Activated CD8-positive, alpha-beta memory T cell treated with anti-CD3 and anti-CD28 coated beads, Interleukin-2, amount 10 ng/mL, durations not matched to agents 7 days and 5 days (primary cell): ENCODE measurements around the gene MKRN2OS. TPM values are rescaled to one million over a fixed set of nuclear protein-coding genes. Genes with fewer than 3 reads are reported as not detected.

Source experiments
- ATAC-seq: fragments of 150-1000 bp; cut with Tn5 transposase; one replicate; pipeline ENCODE4 v1.10.0; 2021; ENCODE audit warnings: moderate library complexity
- CTCF ChIA-PET: fragments of 350-600 bp; sonication (Branson Sonifier 250); formaldehyde crosslinking; loops from one replicate; lab custom pipeline; 2021; ENCODE audit warnings: antibody characterized with exemption; lab: Charles Lee
- DNase-seq: peaks from one replicate; pipeline ENCODE4 v3.0.0-alpha.2; 2020
- H3K27ac Mint-ChIP-seq: one replicate; pipeline ENCODE4 v1.8.0; 2021; ENCODE audit warnings: mild to moderate bottlenecking, mixed read lengths
- H3K27me3 Mint-ChIP-seq: one replicate; pipeline ENCODE4 v1.8.0; 2021; ENCODE audit warnings: mixed read lengths
- H3K36me3 Mint-ChIP-seq: one replicate; pipeline ENCODE4 v1.8.0; 2021; ENCODE audit warnings: mild to moderate bottlenecking, mixed read lengths
- H3K4me1 Mint-ChIP-seq: one replicate; pipeline ENCODE4 v1.8.0; 2021; ENCODE audit warnings: mixed read lengths
- H3K4me3 Mint-ChIP-seq: one replicate; pipeline ENCODE4 v1.8.0; 2021; ENCODE audit warnings: mild to moderate bottlenecking, moderate library complexity, mixed read lengths
- H3K9me3 Mint-ChIP-seq: one replicate; pipeline ENCODE4 v1.8.0; 2022; ENCODE audit warnings: low read depth, mixed read lengths
- total RNA-seq, 2 experiments: library from RNA; stranded (reverse); gene quantifications; one replicate each; pipeline ENCODE4 v1.2.3, GENCODE V29; 2021

The MKRN2OS gene, protein sequence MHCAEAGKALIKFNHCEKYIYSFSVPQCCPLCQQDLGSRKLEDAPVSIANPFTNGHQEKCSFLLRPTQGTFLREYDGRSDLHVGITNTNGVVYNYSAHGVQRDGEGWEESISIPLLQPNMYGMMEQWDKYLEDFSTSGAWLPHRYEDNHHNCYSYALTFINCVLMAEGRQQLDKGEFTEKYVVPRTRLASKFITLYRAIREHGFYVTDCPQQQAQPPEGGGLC
- not detected for total RNA-seq

- no peak for ATAC-seq
- H3K36me3 Mint-ChIP-seq, result no peaks in the 10 kb centered on the region
- H3K27me3 Mint-ChIP-seq, result peaks cover 8% of the 10 kb centered on the region
- DNase-seq, result no peak
- CTCF ChIA-PET, result no interaction called here
- H3K9me3 Mint-ChIP-seq, result no peaks in the 10 kb centered on the region
- peaks cover 5% of the 10 kb centered on the region for H3K4me1 Mint-ChIP-seq
- no peak within 1 kb of the TSS for H3K4me3 Mint-ChIP-seq
- H3K27ac Mint-ChIP-seq, result no peak within 1 kb of the TSS
Measured at GRCh38 chr3:12545473-12545791, at the start of gene MKRN2OS. Gene MKRN2OS, minus strand, starts transcription at chr3:12545499. Its CDS starts 35 bp downstream, at chr3:12545464.

DNA sequence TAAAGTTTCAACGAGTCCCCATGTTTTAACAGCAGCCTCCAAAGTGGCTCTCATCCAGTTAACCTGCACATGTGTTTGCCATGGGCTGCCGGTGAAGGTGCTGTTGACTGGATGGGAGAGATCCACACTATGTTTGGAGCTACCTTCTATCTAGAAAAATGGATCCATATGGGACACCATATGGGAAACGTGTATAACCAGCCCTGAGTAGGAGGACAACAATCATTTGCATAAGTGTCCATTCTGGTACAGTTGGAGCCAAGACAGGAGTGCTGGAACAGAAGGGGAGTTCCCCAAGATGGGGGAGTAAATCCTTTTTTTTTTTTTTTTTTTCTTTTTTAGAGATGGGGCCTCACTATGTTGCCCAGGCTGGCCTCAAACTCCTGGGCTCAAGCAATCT is 48.2 kb upstream of the MKRN2OS start:
- no peaks in the 10 kb centered on the region for H3K27me3 Mint-ChIP-seq
- no peak overlapping the region for H3K27ac Mint-ChIP-seq
- no peaks in the 10 kb centered on the region for H3K4me1 Mint-ChIP-seq
- ATAC-seq, result no peak
- no peaks in the 10 kb centered on the region for H3K9me3 Mint-ChIP-seq
- DNase-seq, result no peak
- H3K36me3 Mint-ChIP-seq, result peaks cover 52% of the 10 kb centered on the region
- no peak overlapping the region for H3K4me3 Mint-ChIP-seq
- CTCF ChIA-PET, result interaction anchor here (1.4 kb wide), 1 partner anchor 11 kb away, joined by 5 read pairs; no protein-coding TSS in a partner anchor

- ATAC-seq, result no peak
- H3K36me3 Mint-ChIP-seq, result peaks cover 45% of the 10 kb centered on the region
Measured at GRCh38 chr3:12591997-12592715, 46.9 kb upstream of the MKRN2OS start.

GRCh38 chr3:12591456-12591855 is 46.2 kb upstream of the MKRN2OS start:
- H3K9me3 Mint-ChIP-seq, result no peaks in the 10 kb centered on the region
- H3K27ac Mint-ChIP-seq, result no peak overlapping the region
- ATAC-seq (no peak), DNase-seq (no peak)
- CTCF ChIA-PET, result interaction anchor here (1.2 kb wide), 1 partner anchor 9 kb away, joined by 3 read pairs; no protein-coding TSS in a partner anchor
- H3K27me3 Mint-ChIP-seq, result no peaks in the 10 kb centered on the region
- H3K4me3 Mint-ChIP-seq, result no peak overlapping the region
- peaks cover 42% of the 10 kb centered on the region for H3K36me3 Mint-ChIP-seq
- no peaks in the 10 kb centered on the region for H3K4me1 Mint-ChIP-seq

More at GRCh38 chr3:12591997-12592715, 46.9 kb upstream of the MKRN2OS start:
- no peaks in the 10 kb centered on the region for H3K4me1 Mint-ChIP-seq
- DNase-seq, result no peak
- CTCF ChIA-PET, result interaction anchor here (1.0 to 1.2 kb wide), 2 partner anchors 9 to 10 kb away, joined by 3 read pairs; no protein-coding TSS in a partner anchor
- H3K4me3 Mint-ChIP-seq, result no peak overlapping the region
- H3K27ac Mint-ChIP-seq, result no peak overlapping the region
- H3K27me3 Mint-ChIP-seq, result no peaks in the 10 kb centered on the region
- no peaks in the 10 kb centered on the region for H3K9me3 Mint-ChIP-seq

GRCh38 chr3:12590096-12590495 is 44.8 kb upstream of the MKRN2OS start:
- no peak overlapping the region for H3K4me3 Mint-ChIP-seq
- no peaks in the 10 kb centered on the region for H3K27me3 Mint-ChIP-seq
- no peak overlapping the region for H3K27ac Mint-ChIP-seq
- H3K4me1 Mint-ChIP-seq, result no peaks in the 10 kb centered on the region
- no peak for DNase-seq
- CTCF ChIA-PET, result no interaction called here
- H3K9me3 Mint-ChIP-seq, result no peaks in the 10 kb centered on the region
- peaks cover 39% of the 10 kb centered on the region for H3K36me3 Mint-ChIP-seq
- ATAC-seq, result no peak

DNA sequence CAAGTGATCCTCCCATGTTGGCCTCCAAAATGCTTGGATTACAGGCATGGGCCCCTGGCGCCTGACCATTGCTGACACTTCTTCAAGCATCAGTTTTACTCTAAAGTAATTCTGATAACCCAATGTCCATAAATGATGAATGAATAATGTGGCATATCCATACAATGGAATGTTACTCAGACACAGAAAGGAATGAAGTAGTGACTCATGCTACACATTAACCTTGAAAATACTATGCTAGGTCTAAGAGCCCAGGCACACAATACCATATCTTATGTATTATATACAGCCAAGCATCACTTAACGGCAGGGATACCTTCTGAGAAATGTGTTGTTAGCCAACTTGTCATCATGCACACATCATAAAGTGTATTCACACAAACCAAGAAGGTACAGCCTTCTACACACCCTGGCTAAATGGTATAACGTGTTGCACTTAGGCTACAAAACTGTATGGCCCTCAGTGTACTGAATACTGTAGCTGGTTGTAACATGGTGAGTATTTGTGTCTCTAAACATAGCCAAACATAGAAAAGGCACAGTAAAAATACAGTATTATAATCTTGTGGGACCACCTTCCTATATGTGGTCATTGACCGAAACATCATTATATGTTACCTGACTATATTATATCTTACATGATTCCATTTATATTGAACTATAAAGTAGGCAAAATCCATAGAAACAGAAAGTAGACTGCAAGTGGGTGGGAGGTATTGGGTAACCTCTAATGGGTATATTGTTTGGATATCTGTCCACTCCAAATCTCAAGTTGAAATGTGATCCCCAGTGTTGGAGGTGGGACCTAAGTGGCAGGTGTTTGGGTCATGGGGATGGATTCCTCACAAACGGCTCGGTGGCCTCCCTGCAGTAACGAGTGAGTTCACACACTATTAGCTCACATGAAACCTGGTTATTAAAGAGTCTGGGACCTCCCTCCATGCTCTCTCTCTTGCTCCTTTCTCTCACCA is 43.0 kb upstream of the MKRN2OS start:
- H3K36me3 Mint-ChIP-seq, result peaks cover 42% of the 10 kb centered on the region
- no peaks in the 10 kb centered on the region for H3K4me1 Mint-ChIP-seq
- CTCF ChIA-PET, result interaction anchor here (1.5 kb wide), 1 partner anchor 19 kb away, joined by 5 read pairs; no protein-coding TSS in a partner anchor
- DNase-seq (no peak), ATAC-seq (no peak)
- no peaks in the 10 kb centered on the region for H3K9me3 Mint-ChIP-seq
- no peaks in the 10 kb centered on the region for H3K27me3 Mint-ChIP-seq
- H3K27ac Mint-ChIP-seq, result no peak overlapping the region
- H3K4me3 Mint-ChIP-seq, result no peak overlapping the region

DNA sequence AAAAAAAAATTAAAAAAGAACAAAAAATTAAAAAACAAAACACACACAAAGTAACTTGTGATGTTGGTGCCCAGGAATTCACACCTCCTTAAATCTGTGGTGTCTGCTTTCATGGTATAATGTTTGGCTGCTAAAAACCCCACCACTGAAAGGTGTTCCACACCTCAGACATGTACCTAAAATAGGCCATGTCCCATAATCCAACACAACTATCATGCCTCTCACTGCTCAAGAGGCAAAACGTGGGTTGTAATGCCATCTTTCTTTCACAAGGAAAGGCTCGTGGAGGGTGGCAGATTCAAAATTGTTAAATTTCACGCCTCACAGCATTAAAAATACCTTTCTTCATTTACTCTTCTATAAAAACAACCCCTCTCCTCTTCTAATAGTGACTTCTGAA is 41.1 kb upstream of the MKRN2OS start:
- no peaks in the 10 kb centered on the region for H3K27me3 Mint-ChIP-seq
- CTCF ChIA-PET, result no interaction called here
- H3K27ac Mint-ChIP-seq, result no peak overlapping the region
- H3K4me1 Mint-ChIP-seq, result no peaks in the 10 kb centered on the region
- peaks cover 38% of the 10 kb centered on the region for H3K36me3 Mint-ChIP-seq
- H3K9me3 Mint-ChIP-seq, result no peaks in the 10 kb centered on the region
- DNase-seq, result no peak
- no peak for ATAC-seq
- no peak overlapping the region for H3K4me3 Mint-ChIP-seq

DNA sequence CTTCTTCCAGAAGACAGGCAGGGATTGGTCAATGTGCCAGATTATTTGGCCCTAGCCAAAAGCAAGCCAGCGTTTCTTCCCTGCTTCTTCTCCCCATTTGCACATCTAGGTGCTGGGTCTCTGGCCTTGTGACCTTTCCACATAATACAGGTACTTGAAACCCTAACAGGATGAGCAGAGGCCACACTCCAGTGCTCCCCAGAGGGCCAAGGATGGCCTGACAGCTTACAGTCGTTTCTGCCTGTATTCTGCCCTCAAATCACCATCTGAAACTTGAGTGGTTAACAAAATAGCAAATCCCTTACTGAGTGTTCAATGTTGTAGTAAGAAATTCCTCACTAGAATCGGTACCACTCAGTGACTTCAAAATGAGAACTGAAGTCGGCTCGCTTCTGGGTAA is 40.7 kb upstream of the MKRN2OS start:
- H3K27me3 Mint-ChIP-seq, result no peaks in the 10 kb centered on the region
- no peaks in the 10 kb centered on the region for H3K4me1 Mint-ChIP-seq
- peaks cover 38% of the 10 kb centered on the region for H3K36me3 Mint-ChIP-seq

GRCh38 chr3:12585181-12585580 is 39.9 kb upstream of the MKRN2OS start:
- Mint-ChIP-seq H3K4me1 (no peaks in the 10 kb centered on the region), H3K27me3 (no peaks in the 10 kb centered on the region), H3K36me3 (peaks cover 37% of the 10 kb centered on the region), H3K27ac (no peak overlapping the region), H3K9me3 (no peaks in the 10 kb centered on the region), H3K4me3 (no peak overlapping the region)
- CTCF ChIA-PET, result no interaction called here
- no peak for ATAC-seq
- no peak for DNase-seq

More for the DNA sequence above, 40.7 kb upstream of the MKRN2OS start:
- no peak overlapping the region for H3K27ac Mint-ChIP-seq
- H3K4me3 Mint-ChIP-seq, result no peak overlapping the region
- DNase-seq (no peak), ATAC-seq (no peak)
- H3K9me3 Mint-ChIP-seq, result no peaks in the 10 kb centered on the region
- CTCF ChIA-PET, result no interaction called here

GRCh38 chr3:12584083-12584482 is 38.8 kb upstream of the MKRN2OS start:
- no peaks in the 10 kb centered on the region for H3K9me3 Mint-ChIP-seq
- H3K4me3 Mint-ChIP-seq, result no peak overlapping the region
- DNase-seq (no peak), ATAC-seq (no peak)
- no peaks in the 10 kb centered on the region for H3K27me3 Mint-ChIP-seq
- H3K36me3 Mint-ChIP-seq, result peaks cover 39% of the 10 kb centered on the region
- H3K4me1 Mint-ChIP-seq, result no peaks in the 10 kb centered on the region
- no peak overlapping the region for H3K27ac Mint-ChIP-seq
- CTCF ChIA-PET, result interaction anchor here (1.3 kb wide), 1 partner anchor 258 kb away, joined by 3 read pairs; no protein-coding TSS in a partner anchor

GRCh38 chr3:12583280-12583679 is 38.0 kb upstream of the MKRN2OS start:
- H3K27ac Mint-ChIP-seq, result no peak overlapping the region
- no peak for ATAC-seq
- H3K9me3 Mint-ChIP-seq, result no peaks in the 10 kb centered on the region
- H3K27me3 Mint-ChIP-seq, result no peaks in the 10 kb centered on the region
- no peak overlapping the region for H3K4me3 Mint-ChIP-seq
- CTCF ChIA-PET, result interaction anchor here (1.3 kb wide), 1 partner anchor 259 kb away, joined by 3 read pairs; no protein-coding TSS in a partner anchor
- peaks cover 6% of the 10 kb centered on the region for H3K4me1 Mint-ChIP-seq
- DNase-seq, result no peak
- peaks cover 38% of the 10 kb centered on the region for H3K36me3 Mint-ChIP-seq

- H3K36me3 Mint-ChIP-seq, result peaks cover 40% of the 10 kb centered on the region
Measured at GRCh38 chr3:12582730-12583129, 37.4 kb upstream of the MKRN2OS start.

GRCh38 chr3:12579905-12580304 is 34.6 kb upstream of the MKRN2OS start:
- CTCF ChIA-PET, result no interaction called here
- Mint-ChIP-seq H3K4me1 (peaks cover 6% of the 10 kb centered on the region), H3K4me3 (no peak overlapping the region), H3K9me3 (no peaks in the 10 kb centered on the region), H3K27me3 (no peaks in the 10 kb centered on the region), H3K36me3 (peaks cover 55% of the 10 kb centered on the region), H3K27ac (peak overlapping the region; percentile 25)
- ATAC-seq (no peak), DNase-seq (no peak)

More at GRCh38 chr3:12582730-12583129, 37.4 kb upstream of the MKRN2OS start:
- no peak overlapping the region for H3K4me3 Mint-ChIP-seq
- H3K4me1 Mint-ChIP-seq, result peaks cover 6% of the 10 kb centered on the region
- H3K27ac Mint-ChIP-seq, result no peak overlapping the region
- CTCF ChIA-PET, result interaction anchor here (0.9 to 1.3 kb wide), 3 partner anchors 9 to 259 kb away, joined by 3 to 5 read pairs (median 3); no protein-coding TSS in a partner anchor
- DNase-seq (no peak), ATAC-seq (no peak)
- no peaks in the 10 kb centered on the region for H3K27me3 Mint-ChIP-seq
- no peaks in the 10 kb centered on the region for H3K9me3 Mint-ChIP-seq
